Muscle layer of duodenum (tissue), 2 donors: Measurements from ENCODE around the gene SLC35E2B.
"Not testable (repeated sequence)": the region's sequence is repeated elsewhere in the genome, so short reads cannot be mapped to it uniquely, and the experiment has no call there.

Experiments used
- H3K27ac ChIP-seq: one replicate; pipeline ENCODE4 v1.7.0; 2013; ENCODE audit warnings: mild to moderate bottlenecking, low read length
- H3K27me3 ChIP-seq: one replicate; pipeline ENCODE4 v1.7.0; 2013; ENCODE audit warnings: low read depth, mild to moderate bottlenecking, control low read depth, low read length
- H3K36me3 ChIP-seq, 2 donors: one replicate each; pipeline ENCODE4 v1.7.0; 2013; ENCODE audit warnings: low read length in 2 of 2, control low read depth in 1 of 2, mild to moderate bottlenecking in 1 of 2; ENCODE audit not compliant: insufficient read depth in 2 of 2, control insufficient read depth in 1 of 2
- H3K4me1 ChIP-seq, 2 donors: one replicate each; pipeline ENCODE4 v1.7.0; 2013; ENCODE audit warnings: low read length in 2 of 2, mild to moderate bottlenecking in 2 of 2, control low read depth in 1 of 2, moderate library complexity in 1 of 2; ENCODE audit not compliant: insufficient read depth in 2 of 2, control insufficient read depth in 1 of 2
- H3K4me3 ChIP-seq, 2 donors: one replicate each; pipeline ENCODE4 v1.7.0; 2013; ENCODE audit warnings: low read length in 2 of 2, low read depth in 1 of 2, mild to moderate bottlenecking in 1 of 2
- H3K9me3 ChIP-seq, 2 donors: one replicate each; pipeline ENCODE4 v1.7.0; 2013; ENCODE audit warnings: low read length in 2 of 2, control low read depth in 1 of 2, mild to moderate bottlenecking in 1 of 2; ENCODE audit not compliant: control insufficient read depth in 1 of 2
- donor health status: healthy.

The SLC35E2B gene

GRCh38 chr1:1700067-1700466 lies 7.5 kb upstream of the SLC35E2B start:
- not testable (repeated sequence) for H3K9me3 ChIP-seq, H3K27ac ChIP-seq, H3K4me3 ChIP-seq, H3K4me1 ChIP-seq, H3K27me3 ChIP-seq
- peaks cover 0 to 10% of the 10 kb centered on the region in 2 donors for H3K36me3 ChIP-seq

GRCh38 chr1:1699061-1699460 lies 6.5 kb upstream of the SLC35E2B start:
- H3K9me3 ChIP-seq, H3K4me1 ChIP-seq, H3K27ac ChIP-seq, H3K36me3 ChIP-seq, H3K27me3 ChIP-seq, H3K4me3 ChIP-seq: not testable (repeated sequence)

DNA sequence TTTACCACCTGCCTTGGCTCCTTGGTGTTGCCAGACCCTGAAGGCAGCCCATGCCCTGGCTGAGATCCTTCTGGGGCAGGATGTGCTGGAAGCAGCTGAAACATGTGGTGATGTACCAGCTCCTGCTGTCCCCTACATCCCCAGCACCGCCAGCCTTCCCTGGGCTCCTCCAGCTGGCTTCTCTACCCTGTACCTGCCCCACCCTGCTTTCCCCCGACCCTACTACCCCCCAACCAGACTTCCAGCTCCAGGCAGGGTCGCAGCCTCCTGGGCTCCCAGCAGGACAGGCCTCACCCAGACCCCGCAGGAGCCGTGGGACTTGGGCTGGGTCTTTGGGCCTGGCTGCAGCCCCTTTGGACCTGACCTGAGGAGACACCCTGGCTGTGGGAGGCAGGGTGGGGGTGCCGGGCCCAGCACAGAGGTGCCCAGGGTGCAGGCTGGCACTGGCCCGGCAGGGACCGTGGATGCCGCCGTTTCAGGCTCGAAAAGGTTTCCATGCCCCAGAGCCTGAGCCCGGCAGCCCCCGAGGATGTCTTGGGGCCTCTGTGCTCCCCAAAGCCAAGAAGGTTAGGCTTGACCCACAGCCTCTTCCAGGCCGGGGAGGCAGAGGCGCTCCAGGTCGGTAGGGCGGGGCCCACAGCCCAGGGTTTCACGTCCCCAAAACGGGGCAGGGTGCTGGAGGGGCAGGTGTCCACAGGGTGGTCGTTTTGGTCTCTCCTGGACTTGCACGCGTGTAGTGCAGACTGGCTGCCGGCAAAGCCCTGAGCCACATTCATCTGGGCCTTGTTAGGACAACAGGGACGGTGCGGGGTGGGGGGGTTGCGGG lies 5.0 kb upstream of the SLC35E2B start:
- not testable (repeated sequence) for H3K27ac ChIP-seq, H3K27me3 ChIP-seq, H3K36me3 ChIP-seq, H3K4me3 ChIP-seq, H3K4me1 ChIP-seq, H3K9me3 ChIP-seq

GRCh38 chr1:1696431-1697357 lies 4.1 kb upstream of the SLC35E2B start:
- H3K9me3 ChIP-seq, H3K4me1 ChIP-seq: not testable (repeated sequence)

GRCh38 chr1:1692324-1692713 lies 276 bp downstream of the SLC35E2B start:
- H3K4me3 ChIP-seq, result peak overlapping the region in 1 of 2 donors; percentile 55
- H3K27ac ChIP-seq, H3K9me3 ChIP-seq, H3K27me3 ChIP-seq, H3K4me1 ChIP-seq, H3K36me3 ChIP-seq: not testable (repeated sequence)

More at GRCh38 chr1:1696431-1697357, 4.1 kb upstream of the SLC35E2B start:
- not testable (repeated sequence) for H3K27me3 ChIP-seq, H3K36me3 ChIP-seq, H3K27ac ChIP-seq, H3K4me3 ChIP-seq

DNA sequence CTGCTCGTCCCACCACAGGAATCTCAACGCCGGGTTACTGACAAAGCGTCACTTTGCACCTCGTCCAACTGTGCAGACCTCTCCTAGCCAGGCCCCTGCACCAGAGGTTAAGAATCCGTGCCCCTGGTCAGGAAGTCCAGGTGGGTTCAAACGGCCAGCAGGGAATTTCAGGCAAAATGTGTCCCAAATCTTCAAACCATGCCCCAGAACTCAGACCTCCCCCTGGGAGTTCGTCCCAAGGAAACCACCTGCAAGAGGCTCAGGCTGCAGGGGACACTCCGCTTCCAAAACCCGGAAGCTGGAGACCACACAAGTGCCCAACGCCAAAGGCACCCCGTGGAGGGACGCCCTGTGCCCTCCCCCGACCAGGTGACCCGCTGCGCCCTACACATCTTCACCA lies 1.2 kb downstream of the SLC35E2B start:
- H3K27ac ChIP-seq, H3K36me3 ChIP-seq, H3K9me3 ChIP-seq, H3K4me3 ChIP-seq, H3K4me1 ChIP-seq, H3K27me3 ChIP-seq: not testable (repeated sequence)

GRCh38 chr1:1689526-1689925 lies 3.1 kb downstream of the SLC35E2B start:
- H3K9me3 ChIP-seq, H3K27me3 ChIP-seq, H3K4me1 ChIP-seq, H3K27ac ChIP-seq, H3K4me3 ChIP-seq, H3K36me3 ChIP-seq: not testable (repeated sequence)

GRCh38 chr1:1687846-1688245 lies 4.7 kb downstream of the SLC35E2B start:
- Histone ChIP-seq H3K4me3 (no peak overlapping the region), H3K27ac (no peak overlapping the region), H3K27me3 (no peaks in the 10 kb centered on the region), H3K36me3 (no peaks in the 10 kb centered on the region), H3K9me3 (no peaks in the 10 kb centered on the region), H3K4me1 (peaks cover 0 to 8% of the 10 kb centered on the region in 2 donors)

DNA sequence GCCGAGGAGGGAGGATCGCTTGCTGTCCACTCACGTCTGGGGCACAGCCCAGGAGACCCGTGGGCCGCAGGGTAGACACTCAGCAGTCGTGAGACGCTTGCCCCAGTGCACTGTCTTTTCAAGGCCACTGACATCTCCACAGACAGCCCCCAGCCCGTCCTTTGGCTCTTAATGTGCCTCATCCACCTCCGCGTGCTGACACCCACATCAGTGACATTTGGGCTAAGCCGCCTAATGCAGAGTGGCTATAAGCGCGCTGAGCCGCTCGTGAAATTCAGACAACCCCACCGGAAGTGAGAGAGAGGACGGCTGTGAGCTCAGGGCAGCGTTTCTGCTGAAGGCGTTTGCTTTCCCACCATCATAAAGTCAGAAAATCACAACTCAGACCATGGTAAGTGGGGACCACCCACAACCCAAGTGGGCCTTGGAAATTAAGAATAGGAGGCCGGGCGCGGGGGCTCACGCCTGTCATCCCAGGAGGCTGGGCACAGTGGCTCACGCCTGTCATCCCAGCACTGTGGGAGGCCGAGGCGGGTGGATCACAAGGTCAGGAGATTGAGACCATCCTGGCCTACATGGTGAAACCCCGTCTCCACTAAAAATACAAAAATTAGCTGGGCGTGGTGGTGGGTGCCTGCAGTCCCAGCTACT lies 8.4 kb downstream of the SLC35E2B start:
- Histone ChIP-seq H3K4me1 (peaks cover 0 to 10% of the 10 kb centered on the region in 2 donors), H3K27ac (no peak overlapping the region), H3K27me3 (no peaks in the 10 kb centered on the region), H3K4me3 (no peak overlapping the region), H3K9me3 (no peaks in the 10 kb centered on the region), H3K36me3 (no peaks in the 10 kb centered on the region)

DNA sequence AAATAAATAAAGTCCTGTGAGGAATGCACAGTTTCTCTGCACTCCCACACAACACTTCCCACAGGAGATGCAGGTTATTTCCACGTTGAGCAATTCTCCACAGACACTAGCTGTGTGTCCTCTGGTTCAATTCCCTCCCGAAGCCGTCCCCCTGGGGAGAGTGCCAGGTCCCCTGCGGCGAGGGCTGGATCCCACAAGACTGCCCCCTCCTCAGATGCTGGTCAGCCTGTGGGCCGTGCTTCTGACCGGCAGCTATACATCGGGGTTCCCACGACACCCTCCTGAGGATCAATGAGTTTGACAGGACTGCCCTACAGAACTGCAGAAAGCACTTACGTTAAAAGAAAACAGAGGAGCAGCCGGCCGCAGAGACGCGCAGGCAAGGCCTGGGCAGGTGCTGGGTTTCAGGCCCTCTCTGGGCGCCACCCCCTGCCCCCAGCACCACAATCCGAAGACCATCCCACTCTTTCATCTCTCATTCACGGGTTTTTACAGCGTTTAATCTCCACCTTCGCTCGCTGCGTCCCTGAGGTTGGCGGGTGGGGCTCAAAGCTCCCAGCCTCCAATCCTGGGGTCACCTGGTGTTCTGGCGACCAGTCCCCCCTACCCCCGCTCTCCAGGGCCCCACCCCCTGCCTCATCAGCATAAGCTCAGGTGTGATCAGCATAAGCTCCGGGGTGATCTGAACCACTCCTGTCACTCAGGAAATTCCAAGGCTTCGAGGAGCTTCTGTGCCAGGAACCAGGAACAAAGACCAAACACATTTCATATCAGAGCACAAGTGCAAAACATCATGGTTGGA lies 9.3 kb downstream of the SLC35E2B start:
- Histone ChIP-seq H3K27ac (no peak overlapping the region), H3K9me3 (no peaks in the 10 kb centered on the region), H3K4me3 (no peak overlapping the region), H3K27me3 (no peaks in the 10 kb centered on the region), H3K36me3 (no peaks in the 10 kb centered on the region), H3K4me1 (peaks cover 0 to 15% of the 10 kb centered on the region in 2 donors)

GRCh38 chr1:1680912-1681273 lies 11.7 kb downstream of the SLC35E2B start:
- no peaks in the 10 kb centered on the region for H3K9me3 ChIP-seq
- peaks cover 0 to 20% of the 10 kb centered on the region in 2 donors for H3K4me1 ChIP-seq
- no peak overlapping the region for H3K4me3 ChIP-seq
- H3K27me3 ChIP-seq, result no peaks in the 10 kb centered on the region
- no peaks in the 10 kb centered on the region for H3K36me3 ChIP-seq
- no peak overlapping the region for H3K27ac ChIP-seq
